ENCODE results near the gene CACHD1. TPM values are rescaled to one million over a fixed set of nuclear protein-coding genes. Genes with fewer than 3 reads are reported as not detected.

CACHD1 gene
- polyA plus RNA-seq, 1 donor from 2014 or later = 12.7 TPM

DNA sequence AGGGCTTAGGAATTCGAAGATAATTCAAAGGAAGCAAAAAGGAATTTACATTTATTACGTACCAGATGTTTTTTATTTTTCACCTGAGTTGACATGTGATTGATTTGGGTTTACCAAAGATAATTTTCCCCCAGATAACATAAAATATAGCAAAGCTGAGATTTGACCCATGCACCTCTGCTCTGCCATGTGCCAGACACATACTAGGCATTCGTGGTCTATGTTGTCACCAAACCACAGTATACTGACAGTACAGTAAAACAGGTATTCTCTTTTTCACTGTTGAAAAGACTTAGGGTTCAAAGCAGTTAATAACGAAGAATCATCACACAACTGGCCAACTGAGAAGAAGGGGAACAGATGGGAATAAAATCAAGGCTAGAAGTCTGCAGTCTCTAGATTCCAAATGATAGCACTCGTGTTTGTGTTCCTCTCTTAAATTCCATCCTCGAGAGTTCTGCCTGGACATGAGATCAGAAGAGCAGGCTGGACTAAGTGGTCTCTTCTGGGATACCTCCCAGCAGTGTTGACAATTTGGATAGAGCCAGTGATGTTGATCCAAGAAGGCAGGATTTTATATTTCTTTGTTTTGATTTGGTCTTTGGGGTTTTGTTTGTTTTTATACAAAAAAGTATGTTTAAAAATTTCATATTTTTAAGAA is 189.7 kb downstream of the CACHD1 start:
- Histone ChIP-seq H3K9me2 (ENCODE audit: insufficient read depth, low read length) (no peaks in the 10 kb centered on the region), H2AFZ (ENCODE audit: low read depth, low read length) (no peak overlapping the region), H3K27me3 (ENCODE audit: insufficient read depth, low read depth, low read length) (no peaks in the 10 kb centered on the region), H4K20me1 (ENCODE audit: insufficient read depth) (no peaks in the 10 kb centered on the region), H3K27ac (ENCODE audit: low read length) (no peak overlapping the region), H3K36me3 (ENCODE audit: insufficient read depth, low read length) (no peaks in the 10 kb centered on the region), H3K4me3 (ENCODE audit: low read length) (no peak overlapping the region), H3K9me3 (ENCODE audit: low read length) (no peaks in the 10 kb centered on the region), H3F3A (ENCODE audit: insufficient read depth, low read length, poor library complexity, severe bottlenecking) (no peaks in the 10 kb centered on the region), H3K79me2 (replicated peaks; ENCODE audit: insufficient read depth, low read length) (no peaks in the 10 kb centered on the region), H3K4me2 (ENCODE audit: low read length) (no peak overlapping the region), H3K9ac (ENCODE audit: low read length) (no peak overlapping the region)
- no peak for TF ChIP-seq MXI1 (conservative IDR thresholded peaks at IDR 0.05; ENCODE audit: poor library complexity, severe bottlenecking)
- TF ChIP-seq TAF1 (IDR thresholded peaks at IDR 0.05; ENCODE audit: low read depth) = no peak
- TF ChIP-seq, protein P1, sequence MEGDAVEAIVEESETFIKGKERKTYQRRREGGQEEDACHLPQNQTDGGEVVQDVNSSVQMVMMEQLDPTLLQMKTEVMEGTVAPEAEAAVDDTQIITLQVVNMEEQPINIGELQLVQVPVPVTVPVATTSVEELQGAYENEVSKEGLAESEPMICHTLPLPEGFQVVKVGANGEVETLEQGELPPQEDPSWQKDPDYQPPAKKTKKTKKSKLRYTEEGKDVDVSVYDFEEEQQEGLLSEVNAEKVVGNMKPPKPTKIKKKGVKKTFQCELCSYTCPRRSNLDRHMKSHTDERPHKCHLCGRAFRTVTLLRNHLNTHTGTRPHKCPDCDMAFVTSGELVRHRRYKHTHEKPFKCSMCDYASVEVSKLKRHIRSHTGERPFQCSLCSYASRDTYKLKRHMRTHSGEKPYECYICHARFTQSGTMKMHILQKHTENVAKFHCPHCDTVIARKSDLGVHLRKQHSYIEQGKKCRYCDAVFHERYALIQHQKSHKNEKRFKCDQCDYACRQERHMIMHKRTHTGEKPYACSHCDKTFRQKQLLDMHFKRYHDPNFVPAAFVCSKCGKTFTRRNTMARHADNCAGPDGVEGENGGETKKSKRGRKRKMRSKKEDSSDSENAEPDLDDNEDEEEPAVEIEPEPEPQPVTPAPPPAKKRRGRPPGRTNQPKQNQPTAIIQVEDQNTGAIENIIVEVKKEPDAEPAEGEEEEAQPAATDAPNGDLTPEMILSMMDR (IDR thresholded peaks at IDR 0.05; ENCODE audit: poor library complexity, severe bottlenecking) = no peak
- TF ChIP-seq, protein P2, sequence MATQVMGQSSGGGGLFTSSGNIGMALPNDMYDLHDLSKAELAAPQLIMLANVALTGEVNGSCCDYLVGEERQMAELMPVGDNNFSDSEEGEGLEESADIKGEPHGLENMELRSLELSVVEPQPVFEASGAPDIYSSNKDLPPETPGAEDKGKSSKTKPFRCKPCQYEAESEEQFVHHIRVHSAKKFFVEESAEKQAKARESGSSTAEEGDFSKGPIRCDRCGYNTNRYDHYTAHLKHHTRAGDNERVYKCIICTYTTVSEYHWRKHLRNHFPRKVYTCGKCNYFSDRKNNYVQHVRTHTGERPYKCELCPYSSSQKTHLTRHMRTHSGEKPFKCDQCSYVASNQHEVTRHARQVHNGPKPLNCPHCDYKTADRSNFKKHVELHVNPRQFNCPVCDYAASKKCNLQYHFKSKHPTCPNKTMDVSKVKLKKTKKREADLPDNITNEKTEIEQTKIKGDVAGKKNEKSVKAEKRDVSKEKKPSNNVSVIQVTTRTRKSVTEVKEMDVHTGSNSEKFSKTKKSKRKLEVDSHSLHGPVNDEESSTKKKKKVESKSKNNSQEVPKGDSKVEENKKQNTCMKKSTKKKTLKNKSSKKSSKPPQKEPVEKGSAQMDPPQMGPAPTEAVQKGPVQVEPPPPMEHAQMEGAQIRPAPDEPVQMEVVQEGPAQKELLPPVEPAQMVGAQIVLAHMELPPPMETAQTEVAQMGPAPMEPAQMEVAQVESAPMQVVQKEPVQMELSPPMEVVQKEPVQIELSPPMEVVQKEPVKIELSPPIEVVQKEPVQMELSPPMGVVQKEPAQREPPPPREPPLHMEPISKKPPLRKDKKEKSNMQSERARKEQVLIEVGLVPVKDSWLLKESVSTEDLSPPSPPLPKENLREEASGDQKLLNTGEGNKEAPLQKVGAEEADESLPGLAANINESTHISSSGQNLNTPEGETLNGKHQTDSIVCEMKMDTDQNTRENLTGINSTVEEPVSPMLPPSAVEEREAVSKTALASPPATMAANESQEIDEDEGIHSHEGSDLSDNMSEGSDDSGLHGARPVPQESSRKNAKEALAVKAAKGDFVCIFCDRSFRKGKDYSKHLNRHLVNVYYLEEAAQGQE (IDR thresholded peaks at IDR 0.05; ENCODE audit: borderline replicate concordance) = no peak
- no peak for TF ChIP-seq POLR2AphosphoS5 (IDR thresholded peaks at IDR 0.05)
- TF ChIP-seq RAD21 (conservative IDR thresholded peaks at IDR 0.05) = no peak
- TF ChIP-seq EZH2 (IDR thresholded peaks at IDR 0.05; ENCODE audit: borderline replicate concordance, insufficient read depth, low read length, poor library complexity, severe bottlenecking) = no peak
- no peak for TF ChIP-seq SMC3 (conservative IDR thresholded peaks at IDR 0.05; ENCODE audit: poor library complexity)
- no peak for TF ChIP-seq EP300 (conservative IDR thresholded peaks at IDR 0.05; ENCODE audit: poor library complexity, severe bottlenecking)

DNA sequence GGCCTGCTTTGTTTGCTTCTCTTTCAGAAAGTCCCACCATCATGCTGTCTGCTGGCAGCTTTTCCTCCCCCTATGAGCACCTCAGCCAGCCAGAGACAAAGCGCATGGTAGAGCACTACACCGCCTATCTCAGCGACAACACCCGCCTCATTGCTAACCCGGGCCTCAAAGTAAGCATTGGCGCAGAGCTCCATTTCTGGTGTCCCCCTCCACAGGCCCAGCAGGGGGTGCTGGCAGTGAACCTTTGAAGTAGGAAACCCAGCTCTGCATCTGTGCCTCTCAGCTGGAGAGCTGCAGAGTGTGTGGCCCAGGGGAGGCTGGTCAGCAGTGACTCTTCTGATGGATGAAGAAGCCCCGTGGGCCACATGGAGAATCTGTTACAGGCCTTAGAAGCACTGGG is 193.7 kb downstream of the CACHD1 start:
- no peak overlapping the region for H3K27ac ChIP-seq (ENCODE audit: low read length)
- no peaks in the 10 kb centered on the region for H3K9me2 ChIP-seq (ENCODE audit: insufficient read depth, low read length)
- H2AFZ ChIP-seq (ENCODE audit: low read depth, low read length) = no peak overlapping the region
- H3K4me3 ChIP-seq (ENCODE audit: low read length) = no peak overlapping the region
- TF ChIP-seq, protein P1 (IDR thresholded peaks at IDR 0.05; ENCODE audit: poor library complexity, severe bottlenecking) = no peak
- no peak for TF ChIP-seq EP300 (conservative IDR thresholded peaks at IDR 0.05; ENCODE audit: poor library complexity, severe bottlenecking)
- no peak for TF ChIP-seq SMC3 (conservative IDR thresholded peaks at IDR 0.05; ENCODE audit: poor library complexity)
- TF ChIP-seq, protein P2 (IDR thresholded peaks at IDR 0.05; ENCODE audit: borderline replicate concordance) = no peak
- TF ChIP-seq TAF1 (IDR thresholded peaks at IDR 0.05; ENCODE audit: low read depth) = no peak
- TF ChIP-seq EZH2 (IDR thresholded peaks at IDR 0.05; ENCODE audit: borderline replicate concordance, insufficient read depth, low read length, poor library complexity, severe bottlenecking) = no peak
- TF ChIP-seq MXI1 (conservative IDR thresholded peaks at IDR 0.05; ENCODE audit: poor library complexity, severe bottlenecking) = no peak
- no peak for TF ChIP-seq POLR2AphosphoS5 (IDR thresholded peaks at IDR 0.05)
- TF ChIP-seq RAD21 (conservative IDR thresholded peaks at IDR 0.05) = no peak
- H3K9ac ChIP-seq (ENCODE audit: low read length) = no peak overlapping the region
- no peaks in the 10 kb centered on the region for H3K79me2 ChIP-seq (replicated peaks; ENCODE audit: insufficient read depth, low read length)
- no peak overlapping the region for H3K4me2 ChIP-seq (ENCODE audit: low read length)
- H4K20me1 ChIP-seq (ENCODE audit: insufficient read depth) = no peaks in the 10 kb centered on the region
- H3F3A ChIP-seq (ENCODE audit: insufficient read depth, low read length, poor library complexity, severe bottlenecking) = no peaks in the 10 kb centered on the region
- H3K27me3 ChIP-seq (ENCODE audit: insufficient read depth, low read depth, low read length) = no peaks in the 10 kb centered on the region
- H3K9me3 ChIP-seq (ENCODE audit: low read length) = no peaks in the 10 kb centered on the region
- no peaks in the 10 kb centered on the region for H3K36me3 ChIP-seq (ENCODE audit: insufficient read depth, low read length)

Data from neural cell (in vitro differentiated cells).